ENCODE data around the gene PRR15. TPM values are rescaled to one million over a fixed set of nuclear protein-coding genes. Genes with fewer than 3 reads are reported as not detected.

The PRR15 gene
- total and polyA plus RNA-seq, 2 of the 8 experiments (the other 6 are each of a cell fraction or from before 2014, with no cell fraction given) = 4.9 to 7.9 TPM

GRCh38 chr7:29565224-29565630 lies 1.6 kb downstream of the PRR15 start:
- Histone ChIP-seq H2BK20ac (ENCODE audit: low read length) (no peak overlapping the region), H4K5ac (ENCODE audit: insufficient read length, low read depth, low read length) (no peak overlapping the region), H2BK12ac (ENCODE audit: low read depth, low read length) (no peak overlapping the region), H3K9me3 (ENCODE audit: insufficient read depth in 2 of 2, low read depth in 1 of 2, low read length in 1 of 2) (no peaks in the 10 kb centered on the region), H3K56ac (replicated peaks; ENCODE audit: insufficient read length, low read depth, low read length) (no peak overlapping the region), H3K4me1 (replicated peaks in 1 of 4; ENCODE audit: control insufficient read depth in 3 of 4, insufficient read depth in 4 of 4, low read length in 3 of 4) (peaks cover 0 to 22% (median 9%) of the 10 kb centered on the region in 4 experiments; a peak in 6 of 7 replicates), H3K4me2 (ENCODE audit: insufficient read depth in 1 of 2, low read depth in 2 of 2, low read length in 2 of 2) (peak overlapping the region; percentile 92 to 100), H4K20me1 (replicated peaks in 1 of 2; ENCODE audit: control insufficient read depth in 1 of 2, insufficient read depth in 2 of 2, low read length in 2 of 2) (no peaks in the 10 kb centered on the region), H3K79me1 (ENCODE audit: low read depth, low read length) (no peaks in the 10 kb centered on the region), H2BK120ac (replicated peaks; ENCODE audit: low read depth, low read length) (no peak overlapping the region), H3K18ac (ENCODE audit: extremely low read depth, low read length) (peak overlapping the region; percentile 83; the same call in 1 of the 2 replicates), H2BK15ac (ENCODE audit: low read length) (no peak overlapping the region), H3K36me3 (ENCODE audit: control insufficient read depth in 2 of 4, insufficient read depth in 4 of 4, low read length in 3 of 4) (peaks cover 0 to 3% (median 0%) of the 10 kb centered on the region in 4 experiments; a peak in 1 of 8 replicates), H3K23me2 (ENCODE audit: low read depth, low read length) (peaks cover 22% of the 10 kb centered on the region), H4K8ac (ENCODE audit: extremely low read depth, insufficient read depth, low read length) (no peak overlapping the region), H4K91ac (replicated peaks; ENCODE audit: insufficient read length, low read length) (peak overlapping the region; percentile 38), H3K23ac (ENCODE audit: insufficient read length) (no peak overlapping the region), H3K4me3 (ENCODE audit: extremely low read depth in 1 of 4, insufficient read depth in 2 of 4, low read depth in 3 of 4, low read length in 4 of 4) (peak overlapping the region; percentile 72 to 96 (median 84)), H3K9ac (replicated peaks in 1 of 4; ENCODE audit: extremely low read depth in 1 of 4, low read depth in 3 of 4, low read length in 3 of 4) (peak overlapping the region in 1 of 4 experiments; percentile 6; a peak in 1 of 7 replicates), H3K79me2 (ENCODE audit: control insufficient read depth in 1 of 2, insufficient read depth in 2 of 2, low read length in 2 of 2) (no peaks in the 10 kb centered on the region), H3K27ac (ENCODE audit: low read depth, low read length) (no peak overlapping the region), H3K27me3 (replicated peaks in 1 of 4; ENCODE audit: control insufficient read depth in 3 of 4, extremely low read depth in 1 of 4, insufficient read depth in 3 of 4, low read length in 3 of 4) (peaks cover 0 to 23% (median 23%) of the 10 kb centered on the region in 4 experiments; a peak in 6 of 7 replicates), H3K4ac (replicated peaks; ENCODE audit: insufficient read length, low read depth, low read length) (peak overlapping the region; percentile 21), H2AFZ (ENCODE audit: low read length) (no peak overlapping the region), H2AK5ac (ENCODE audit: low read depth, low read length) (no peak overlapping the region), H3K14ac (ENCODE audit: insufficient read length) (no peak overlapping the region), H2BK5ac (ENCODE audit: low read depth, low read length) (no peak overlapping the region)
- ChIA-PET POLR2A (ENCODE audit: partially characterized antibody) (interaction anchor here (1.2 kb wide), 1 partner anchor 9 kb away, joined by 4 read pairs; no protein-coding TSS in a partner anchor), CTCF (ENCODE audit: partially characterized antibody) (interaction anchor here (0.7 kb wide), 1 partner anchor 69 kb away, joined by 3 read pairs; no protein-coding TSS in a partner anchor)
- DNase-seq (ENCODE audit: low read depth in 1 of 2, low spot score in 2 of 2) (no peak), FAIRE-seq (no peak)
- TF ChIP-seq CBX5 (IDR thresholded peaks at IDR 0.05; ENCODE audit: low read depth, low read length) (no peak), FOSL1 (IDR thresholded peaks at IDR 0.05; ENCODE audit: insufficient read depth, low read depth, low read length) (no peak)
- 9% methylated on average over 10 of the region's 10 CpGs; no CpG with 5 or more reads in 1 of the 2 experiments for WGBS, 2 experiments (ENCODE audit: extremely low coverage in 1 of 2, insufficient coverage in 1 of 2, insufficient read length in 1 of 2, insufficient replicate concordance in 2 of 2, low coverage in 1 of 2, low lambda C conversion rate in 2 of 2, missing lambda C conversion rate in 1 of 2)

Data from H1 (cell line).